Measurements from ENCODE around the gene DPH6. TPM values are rescaled to one million over a fixed set of nuclear protein-coding genes. Genes with fewer than 3 reads are reported as not detected.

Gene DPH6
- total and polyA plus RNA-seq, 4 donors: 3.4 to 14.3 (median 10.4) TPM

DNA sequence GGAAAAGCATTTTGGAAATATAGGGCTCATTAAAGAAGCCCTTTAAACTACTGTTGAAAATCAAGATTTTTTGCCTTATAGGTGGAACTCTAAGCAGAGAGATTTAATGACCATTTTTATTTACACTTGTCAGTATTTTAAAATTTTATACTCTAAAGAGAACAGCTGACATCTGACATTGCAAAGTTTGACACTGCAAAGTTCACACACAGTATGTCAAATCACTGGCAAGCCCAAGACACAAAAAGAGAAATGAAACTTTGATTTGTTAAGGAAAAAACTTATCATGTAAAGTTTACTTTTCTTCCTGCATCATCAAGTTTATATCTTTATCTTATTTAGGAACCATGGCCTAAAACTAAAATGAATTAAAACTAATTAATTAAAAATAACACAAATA is 40.2 kb downstream of the DPH6 start:
- Histone ChIP-seq H3K36me3 (ENCODE audit: control insufficient read depth in 4 of 4, insufficient read depth in 3 of 4, low read depth in 1 of 4, low read length in 3 of 4) (no peaks in the 10 kb centered on the region), H3K4me1 (ENCODE audit: control insufficient read depth in 4 of 4, insufficient read depth in 4 of 4, low read length in 3 of 4) (no peaks in the 10 kb centered on the region), H3K27me3 (ENCODE audit: control insufficient read depth in 4 of 4, insufficient read depth in 4 of 4, low read length in 3 of 4) (no peaks in the 10 kb centered on the region), H3K4me3 (ENCODE audit: low read depth in 1 of 3, low read length in 3 of 3) (no peak overlapping the region), H3K9me3 (ENCODE audit: control insufficient read depth in 4 of 4, low read length in 3 of 4) (no peaks in the 10 kb centered on the region), H3K27ac (ENCODE audit: low read depth in 1 of 2, low read length in 2 of 2) (no peak overlapping the region), H3K9ac (ENCODE audit: low read depth in 1 of 2, low read length in 2 of 2) (no peak overlapping the region)
- TF ChIP-seq, protein P1, sequence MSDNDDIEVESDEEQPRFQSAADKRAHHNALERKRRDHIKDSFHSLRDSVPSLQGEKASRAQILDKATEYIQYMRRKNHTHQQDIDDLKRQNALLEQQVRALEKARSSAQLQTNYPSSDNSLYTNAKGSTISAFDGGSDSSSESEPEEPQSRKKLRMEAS (IDR thresholded peaks at IDR 0.05): no peak
- TF ChIP-seq EGR1 (IDR thresholded peaks at IDR 0.05; ENCODE audit: low read depth in 2 of 2): no peak
- no peak for TF ChIP-seq ZBTB33 (IDR thresholded peaks at IDR 0.05)
- no peak for TF ChIP-seq SP1 (IDR thresholded peaks at IDR 0.05)
- TF ChIP-seq, protein P2, sequence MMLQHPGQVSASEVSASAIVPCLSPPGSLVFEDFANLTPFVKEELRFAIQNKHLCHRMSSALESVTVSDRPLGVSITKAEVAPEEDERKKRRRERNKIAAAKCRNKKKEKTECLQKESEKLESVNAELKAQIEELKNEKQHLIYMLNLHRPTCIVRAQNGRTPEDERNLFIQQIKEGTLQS (IDR thresholded peaks at IDR 0.05): no peak
- TF ChIP-seq FOXA2 (IDR thresholded peaks at IDR 0.05): no peak
- TF ChIP-seq RAD21 (IDR thresholded peaks at IDR 0.05): no peak
- TF ChIP-seq HNF4A (conservative IDR thresholded peaks at IDR 0.05): no peak
- no peak for TF ChIP-seq NR2F2 (IDR thresholded peaks at IDR 0.05)
- TF ChIP-seq RXRA (IDR thresholded peaks at IDR 0.05): no peak
- TF ChIP-seq FOXA1 (IDR thresholded peaks at IDR 0.05): no peak
- TF ChIP-seq YY1 (IDR thresholded peaks at IDR 0.05): no peak
- no peak for DNase-seq (ENCODE audit: low spot score)

GRCh38 chr15:35505141-35505540 is 40.8 kb downstream of the DPH6 start:
- TF ChIP-seq ZBTB33 (IDR thresholded peaks at IDR 0.05) (no peak), SP1 (IDR thresholded peaks at IDR 0.05) (no peak), JUND (IDR thresholded peaks at IDR 0.05) (no peak), HNF4G (IDR thresholded peaks at IDR 0.05) (no peak), GABPA (IDR thresholded peaks at IDR 0.05 in 1 of 2, conservative IDR thresholded peaks at IDR 0.05 in 1 of 2) (no peak), TAF1 (conservative IDR thresholded peaks at IDR 0.05) (no peak), RXRA (IDR thresholded peaks at IDR 0.05) (no peak), RAD21 (IDR thresholded peaks at IDR 0.05) (no peak), EGR1 (IDR thresholded peaks at IDR 0.05; ENCODE audit: low read depth in 2 of 2) (no peak), HNF4A (conservative IDR thresholded peaks at IDR 0.05) (no peak), FOXA1 (IDR thresholded peaks at IDR 0.05) (no peak), YY1 (IDR thresholded peaks at IDR 0.05) (no peak), FOXA2 (IDR thresholded peaks at IDR 0.05) (no peak), NR2F2 (IDR thresholded peaks at IDR 0.05) (no peak), CTCF (IDR thresholded peaks at IDR 0.05; ENCODE audit: low read depth, low read length, missing input control) (no peak)
- TF ChIP-seq, protein P2 (IDR thresholded peaks at IDR 0.05): no peak
- TF ChIP-seq, protein P1 (IDR thresholded peaks at IDR 0.05): no peak
- TF ChIP-seq, protein P3, sequence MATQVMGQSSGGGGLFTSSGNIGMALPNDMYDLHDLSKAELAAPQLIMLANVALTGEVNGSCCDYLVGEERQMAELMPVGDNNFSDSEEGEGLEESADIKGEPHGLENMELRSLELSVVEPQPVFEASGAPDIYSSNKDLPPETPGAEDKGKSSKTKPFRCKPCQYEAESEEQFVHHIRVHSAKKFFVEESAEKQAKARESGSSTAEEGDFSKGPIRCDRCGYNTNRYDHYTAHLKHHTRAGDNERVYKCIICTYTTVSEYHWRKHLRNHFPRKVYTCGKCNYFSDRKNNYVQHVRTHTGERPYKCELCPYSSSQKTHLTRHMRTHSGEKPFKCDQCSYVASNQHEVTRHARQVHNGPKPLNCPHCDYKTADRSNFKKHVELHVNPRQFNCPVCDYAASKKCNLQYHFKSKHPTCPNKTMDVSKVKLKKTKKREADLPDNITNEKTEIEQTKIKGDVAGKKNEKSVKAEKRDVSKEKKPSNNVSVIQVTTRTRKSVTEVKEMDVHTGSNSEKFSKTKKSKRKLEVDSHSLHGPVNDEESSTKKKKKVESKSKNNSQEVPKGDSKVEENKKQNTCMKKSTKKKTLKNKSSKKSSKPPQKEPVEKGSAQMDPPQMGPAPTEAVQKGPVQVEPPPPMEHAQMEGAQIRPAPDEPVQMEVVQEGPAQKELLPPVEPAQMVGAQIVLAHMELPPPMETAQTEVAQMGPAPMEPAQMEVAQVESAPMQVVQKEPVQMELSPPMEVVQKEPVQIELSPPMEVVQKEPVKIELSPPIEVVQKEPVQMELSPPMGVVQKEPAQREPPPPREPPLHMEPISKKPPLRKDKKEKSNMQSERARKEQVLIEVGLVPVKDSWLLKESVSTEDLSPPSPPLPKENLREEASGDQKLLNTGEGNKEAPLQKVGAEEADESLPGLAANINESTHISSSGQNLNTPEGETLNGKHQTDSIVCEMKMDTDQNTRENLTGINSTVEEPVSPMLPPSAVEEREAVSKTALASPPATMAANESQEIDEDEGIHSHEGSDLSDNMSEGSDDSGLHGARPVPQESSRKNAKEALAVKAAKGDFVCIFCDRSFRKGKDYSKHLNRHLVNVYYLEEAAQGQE (IDR thresholded peaks at IDR 0.05): no peak
- no peak for DNase-seq (ENCODE audit: low spot score)
- Histone ChIP-seq H3K4me3 (ENCODE audit: low read depth in 1 of 3, low read length in 3 of 3) (no peak overlapping the region), H3K27ac (ENCODE audit: low read depth in 1 of 2, low read length in 2 of 2) (no peak overlapping the region), H3K9me3 (ENCODE audit: control insufficient read depth in 4 of 4, low read length in 3 of 4) (no peaks in the 10 kb centered on the region), H3K9ac (ENCODE audit: low read depth in 1 of 2, low read length in 2 of 2) (no peak overlapping the region), H3K27me3 (ENCODE audit: control insufficient read depth in 4 of 4, insufficient read depth in 4 of 4, low read length in 3 of 4) (no peaks in the 10 kb centered on the region), H3K36me3 (ENCODE audit: control insufficient read depth in 4 of 4, insufficient read depth in 3 of 4, low read depth in 1 of 4, low read length in 3 of 4) (no peaks in the 10 kb centered on the region), H3K4me1 (ENCODE audit: control insufficient read depth in 4 of 4, insufficient read depth in 4 of 4, low read length in 3 of 4) (no peaks in the 10 kb centered on the region)
- WGBS: 81% methylated on average over 1 of the region's 1 CpG
